Mammary epithelial cell (primary cell): ENCODE results near the gene ERAS.

Experiments
- EZH2 ChIP-seq: IDR thresholded peaks from 2 replicates; pipeline ENCODE4 v1.6.1; 2012; ENCODE audit warnings: low read length, inconsistent platforms, borderline replicate concordance
- TF ChIP-seq, protein P1 (sequence below), 2 donors: IDR thresholded peaks in 1 of 2; conservative IDR thresholded peaks in 1 of 2; 2 replicates each; pipeline ENCODE4 v1.5.1; 2011 to 2012; ENCODE audit warnings: inconsistent platforms in 2 of 2, low read length in 2 of 2, mild to moderate bottlenecking in 2 of 2, control low read depth in 1 of 2, low read depth in 1 of 2; ENCODE audit not compliant: insufficient read depth in 1 of 2; ENCODE audit errors: extremely low read depth in 1 of 2

DNA sequence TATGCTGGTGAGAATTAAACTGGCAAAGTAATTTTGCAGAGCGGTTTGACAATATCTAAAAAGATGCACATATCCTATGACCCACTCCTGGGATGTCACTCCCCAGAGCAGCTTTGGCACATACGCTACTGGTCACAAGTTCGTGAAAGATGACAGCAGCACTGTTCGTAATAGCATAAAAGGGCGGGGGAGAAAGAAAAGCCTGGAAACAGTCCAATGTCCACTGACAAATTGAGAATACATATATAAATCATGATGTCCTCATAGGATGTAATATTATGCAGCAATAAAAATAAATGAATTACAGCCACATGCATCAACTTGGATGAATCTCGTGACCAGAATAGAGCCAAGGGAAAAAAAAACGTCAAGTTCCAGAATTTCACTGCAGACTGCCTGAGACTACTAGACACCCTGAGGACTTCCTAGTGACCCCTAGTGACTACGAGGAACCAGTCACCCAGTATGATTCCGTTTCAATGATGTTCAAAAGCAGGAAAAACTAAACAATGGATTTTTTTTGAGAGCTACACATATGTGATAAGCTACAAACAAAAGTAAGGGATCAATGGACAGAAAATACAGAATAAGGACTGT is 7.3 kb downstream of the ERAS start:
- TF ChIP-seq, protein P1, sequence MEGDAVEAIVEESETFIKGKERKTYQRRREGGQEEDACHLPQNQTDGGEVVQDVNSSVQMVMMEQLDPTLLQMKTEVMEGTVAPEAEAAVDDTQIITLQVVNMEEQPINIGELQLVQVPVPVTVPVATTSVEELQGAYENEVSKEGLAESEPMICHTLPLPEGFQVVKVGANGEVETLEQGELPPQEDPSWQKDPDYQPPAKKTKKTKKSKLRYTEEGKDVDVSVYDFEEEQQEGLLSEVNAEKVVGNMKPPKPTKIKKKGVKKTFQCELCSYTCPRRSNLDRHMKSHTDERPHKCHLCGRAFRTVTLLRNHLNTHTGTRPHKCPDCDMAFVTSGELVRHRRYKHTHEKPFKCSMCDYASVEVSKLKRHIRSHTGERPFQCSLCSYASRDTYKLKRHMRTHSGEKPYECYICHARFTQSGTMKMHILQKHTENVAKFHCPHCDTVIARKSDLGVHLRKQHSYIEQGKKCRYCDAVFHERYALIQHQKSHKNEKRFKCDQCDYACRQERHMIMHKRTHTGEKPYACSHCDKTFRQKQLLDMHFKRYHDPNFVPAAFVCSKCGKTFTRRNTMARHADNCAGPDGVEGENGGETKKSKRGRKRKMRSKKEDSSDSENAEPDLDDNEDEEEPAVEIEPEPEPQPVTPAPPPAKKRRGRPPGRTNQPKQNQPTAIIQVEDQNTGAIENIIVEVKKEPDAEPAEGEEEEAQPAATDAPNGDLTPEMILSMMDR (conservative IDR thresholded peaks at IDR 0.05 in 1 of 2, IDR thresholded peaks at IDR 0.05 in 1 of 2; ENCODE audit: extremely low read depth in 1 of 2, insufficient read depth in 1 of 2, low read depth in 1 of 2, low read length in 2 of 2), result no peak
- no peak for TF ChIP-seq EZH2
